ENCODE results near the gene YIPF1. TPM values are rescaled to one million over a fixed set of nuclear protein-coding genes. Genes with fewer than 3 reads are reported as not detected.

The YIPF1 gene
- total RNA-seq, 2 donors from 2014 or later: 14.1 to 17.5 TPM

DNA sequence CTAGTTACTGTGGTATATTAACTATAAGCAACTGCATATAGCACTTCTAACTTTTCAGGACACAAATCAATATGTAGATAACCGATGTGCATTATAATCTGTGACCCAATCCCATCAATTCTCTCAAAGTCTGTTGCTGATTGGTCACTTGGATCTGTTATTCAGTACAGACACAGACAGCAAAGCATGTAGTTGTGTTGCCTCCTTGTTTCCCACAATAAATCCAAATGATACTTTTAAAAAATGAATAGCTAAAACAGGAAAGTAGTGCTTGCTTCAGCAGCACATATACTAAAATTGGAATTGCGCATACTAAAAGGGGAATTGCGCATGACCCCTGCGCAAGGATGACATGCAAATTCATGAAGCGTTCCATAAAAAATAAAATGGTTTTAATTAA is 79.6 kb downstream of the YIPF1 start:
- Histone ChIP-seq H3K4me1 (no peaks in the 10 kb centered on the region), H3K36me3 (peaks cover 14% of the 10 kb centered on the region), H3K27me3 (no peaks in the 10 kb centered on the region), H3K4me3 (no peak overlapping the region), H3K9me3 (no peaks in the 10 kb centered on the region), H3K27ac (no peak overlapping the region)
- no peak for DNase-seq (ENCODE audit: low spot score)
- TF ChIP-seq, protein P1, sequence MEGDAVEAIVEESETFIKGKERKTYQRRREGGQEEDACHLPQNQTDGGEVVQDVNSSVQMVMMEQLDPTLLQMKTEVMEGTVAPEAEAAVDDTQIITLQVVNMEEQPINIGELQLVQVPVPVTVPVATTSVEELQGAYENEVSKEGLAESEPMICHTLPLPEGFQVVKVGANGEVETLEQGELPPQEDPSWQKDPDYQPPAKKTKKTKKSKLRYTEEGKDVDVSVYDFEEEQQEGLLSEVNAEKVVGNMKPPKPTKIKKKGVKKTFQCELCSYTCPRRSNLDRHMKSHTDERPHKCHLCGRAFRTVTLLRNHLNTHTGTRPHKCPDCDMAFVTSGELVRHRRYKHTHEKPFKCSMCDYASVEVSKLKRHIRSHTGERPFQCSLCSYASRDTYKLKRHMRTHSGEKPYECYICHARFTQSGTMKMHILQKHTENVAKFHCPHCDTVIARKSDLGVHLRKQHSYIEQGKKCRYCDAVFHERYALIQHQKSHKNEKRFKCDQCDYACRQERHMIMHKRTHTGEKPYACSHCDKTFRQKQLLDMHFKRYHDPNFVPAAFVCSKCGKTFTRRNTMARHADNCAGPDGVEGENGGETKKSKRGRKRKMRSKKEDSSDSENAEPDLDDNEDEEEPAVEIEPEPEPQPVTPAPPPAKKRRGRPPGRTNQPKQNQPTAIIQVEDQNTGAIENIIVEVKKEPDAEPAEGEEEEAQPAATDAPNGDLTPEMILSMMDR (IDR thresholded peaks at IDR 0.05): no peak

DNA sequence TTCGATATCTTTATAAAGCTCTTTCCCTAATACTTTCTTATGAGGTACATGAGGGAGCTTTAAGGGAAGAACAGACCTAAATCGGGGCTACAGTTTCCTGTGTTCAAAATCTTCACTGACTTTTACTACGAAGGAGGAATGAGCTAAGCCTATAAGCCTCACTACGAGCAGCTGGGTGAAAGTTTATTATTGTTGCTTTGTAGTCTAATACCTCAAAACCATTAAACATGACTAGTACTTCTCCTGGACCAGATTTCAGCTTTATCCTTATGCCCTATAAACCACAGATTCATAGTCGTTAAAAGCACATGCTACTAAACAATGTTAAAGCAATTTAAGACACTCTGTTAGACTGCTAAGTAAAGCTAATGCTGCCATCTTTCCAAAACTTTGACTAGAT is 81.7 kb downstream of the YIPF1 start:
- Histone ChIP-seq H3K27me3 (no peaks in the 10 kb centered on the region), H3K27ac (no peak overlapping the region), H3K9me3 (no peaks in the 10 kb centered on the region), H3K4me3 (no peak overlapping the region), H3K36me3 (peaks cover 18% of the 10 kb centered on the region), H3K4me1 (no peaks in the 10 kb centered on the region)
- no peak for DNase-seq (ENCODE audit: low spot score)
- TF ChIP-seq, protein P1 (IDR thresholded peaks at IDR 0.05): no peak

DNA sequence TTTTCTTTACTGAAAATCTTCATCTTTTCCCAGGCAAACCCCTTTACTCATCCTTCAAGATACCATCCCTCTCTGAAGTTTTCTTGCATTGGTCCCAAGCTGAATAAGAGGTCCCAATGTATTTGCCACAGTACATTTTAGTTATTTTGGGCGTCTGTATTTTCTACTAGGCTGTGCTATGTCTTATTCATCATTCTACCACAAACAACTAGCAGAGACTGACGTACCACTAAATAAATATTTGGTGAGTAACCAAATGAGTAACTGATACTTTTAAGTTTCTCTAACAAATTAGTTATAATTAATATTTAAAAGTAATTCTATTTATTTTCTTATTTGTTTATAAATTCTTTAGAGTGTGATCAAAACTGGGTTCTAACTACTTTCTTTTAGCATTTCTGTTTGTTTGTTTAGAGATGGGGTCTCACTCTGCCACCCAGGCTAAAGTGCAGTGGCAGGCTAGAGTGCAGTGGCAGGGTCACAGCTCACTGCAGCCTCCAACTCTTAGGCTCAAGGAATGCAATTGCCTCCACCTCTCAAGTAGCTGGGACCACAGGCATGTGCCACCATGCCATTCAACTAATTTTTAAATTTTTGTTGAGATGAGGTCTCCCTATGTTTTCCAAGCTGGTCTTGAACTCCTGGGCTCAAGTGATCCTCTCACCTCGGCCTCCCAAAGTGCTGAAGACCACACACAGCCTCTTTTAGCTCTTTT is 84.6 kb downstream of the YIPF1 start:
- Histone ChIP-seq H3K36me3 (peaks cover 35% of the 10 kb centered on the region), H3K4me3 (no peak overlapping the region), H3K9me3 (no peaks in the 10 kb centered on the region), H3K27me3 (no peaks in the 10 kb centered on the region), H3K27ac (no peak overlapping the region), H3K4me1 (no peaks in the 10 kb centered on the region)
- TF ChIP-seq, protein P1 (IDR thresholded peaks at IDR 0.05): no peak
- DNase-seq (ENCODE audit: low spot score): no peak

- H3K4me3 ChIP-seq: no peak overlapping the region
- H3K36me3 ChIP-seq: peaks cover 41% of the 10 kb centered on the region
- H3K9me3 ChIP-seq: no peaks in the 10 kb centered on the region
- no peaks in the 10 kb centered on the region for H3K4me1 ChIP-seq
- H3K27me3 ChIP-seq: no peaks in the 10 kb centered on the region
- H3K27ac ChIP-seq: no peak overlapping the region
- TF ChIP-seq, protein P1 (IDR thresholded peaks at IDR 0.05): no peak
- DNase-seq (ENCODE audit: low spot score): no peak
These were observed 85.4 kb downstream of the YIPF1 start for GRCh38 chr1:53804181-53804580.

Other genes with a start within 250 kb of the YIPF1 start
- under 1 TPM; 0.20 to 0.22 TPM for gene GLIS1, start 150.6 kb downstream of the YIPF1 start, total RNA-seq
- gene NDC1, start 51.5 kb downstream of the YIPF1 start, total RNA-seq: 1 to 10 TPM; 6.4 TPM
- gene DIO1, start 4.4 kb upstream of the YIPF1 start, total RNA-seq: not detected
- gene IFT25, start 55.9 kb upstream of the YIPF1 start, total RNA-seq: 10 to 100 TPM in 1 of 2 donors, 1 to 10 TPM in 1; 6.5 to 10.1 TPM
- 10 to 100 TPM; 10.5 to 10.6 TPM for gene LRRC42, start 56.6 kb upstream of the YIPF1 start, total RNA-seq
- gene LDLRAD1, start 128.4 kb upstream of the YIPF1 start, total RNA-seq: not detected
- gene TMEM59, start 163.4 kb upstream of the YIPF1 start, total RNA-seq: 100 to 1,000 TPM; 277 to 390 TPM
- gene TCEANC2, start 163.8 kb upstream of the YIPF1 start, total RNA-seq: 1 to 10 TPM; 3.3 to 5.6 TPM

Measured in right atrium auricular region (tissue), 2 donors.